HG02885 (cell line): ENCODE data around the gene FAM118A.
"Not testable (repeated sequence)": the region's sequence is repeated elsewhere in the genome, so short reads cannot be mapped to it uniquely, and the experiment has no call there.

Experiments used
- ATAC-seq: cut with Tn5 transposase; IDR thresholded peaks from one replicate; pipeline ENCODE4 v1.9.1; 2021; ENCODE audit warnings: mild to moderate bottlenecking; ENCODE audit not compliant: unreplicated experiment, poor library complexity

FAM118A gene

DNA sequence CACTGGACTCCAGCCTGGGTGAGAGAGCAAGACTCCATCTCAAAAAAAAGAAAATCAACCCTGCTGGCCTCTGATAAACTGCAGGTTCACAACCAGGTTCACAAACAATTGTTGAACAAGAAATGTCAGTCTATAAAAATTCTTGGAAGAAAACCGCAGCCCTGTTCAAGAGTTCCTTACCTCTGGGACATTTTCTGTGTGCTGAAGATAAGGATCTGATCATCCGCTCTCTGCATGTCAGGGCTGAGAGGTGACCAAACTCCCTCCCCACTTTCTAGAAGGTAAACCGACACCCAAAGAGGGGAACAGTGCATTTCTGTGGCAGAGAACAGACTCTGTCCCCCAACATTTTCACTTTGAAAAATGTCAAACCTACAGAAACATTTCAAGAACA lies 29.1 kb upstream of the FAM118A start:
- no peak for ATAC-seq

- ATAC-seq = no peak
Measured at GRCh38 chr22:45281010-45281409, 28.7 kb upstream of the FAM118A start.

- ATAC-seq = no peak
Measured at GRCh38 chr22:45284705-45285262, 24.9 kb upstream of the FAM118A start, which contains the start of gene UPK3A. Gene UPK3A, plus strand, starts transcription at chr22:45284949. Its CDS starts 65 bp downstream, at chr22:45285014.

- ATAC-seq = no peak
Measured at GRCh38 chr22:45285263-45286058, 24.3 kb upstream of the FAM118A start.

DNA sequence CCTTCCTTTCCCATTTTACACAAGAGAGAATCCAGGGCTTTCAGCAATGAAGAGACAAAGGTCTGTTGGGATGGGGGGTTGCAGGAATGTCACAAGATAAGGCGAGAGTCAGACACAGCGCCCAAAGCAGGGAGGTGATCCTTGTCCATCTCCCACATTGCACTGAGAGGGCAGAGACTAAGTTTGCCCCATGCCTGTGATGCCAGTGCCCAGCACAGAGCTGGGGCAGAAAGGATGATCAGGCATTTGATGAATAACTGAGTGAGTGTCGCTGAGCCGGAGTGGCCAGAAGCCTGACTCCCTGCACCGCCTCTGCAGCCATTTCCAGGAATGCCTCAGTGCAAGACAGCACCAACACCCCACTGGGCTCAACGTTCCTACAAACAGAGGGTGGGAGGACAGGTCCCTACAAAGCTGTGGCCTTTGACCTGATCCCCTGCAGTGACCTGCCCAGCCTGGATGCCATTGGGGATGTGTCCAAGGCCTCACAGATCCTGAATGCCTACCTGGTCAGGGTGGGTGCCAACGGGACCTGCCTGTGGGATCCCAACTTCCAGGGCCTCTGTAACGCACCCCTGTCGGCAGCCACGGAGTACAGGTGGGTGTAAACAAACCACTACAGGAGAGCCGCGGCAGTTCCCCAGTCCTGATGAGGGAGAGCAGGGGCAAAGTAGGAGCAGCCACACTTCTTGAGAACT lies 22.7 kb upstream of the FAM118A start:
- ATAC-seq = no peak

DNA sequence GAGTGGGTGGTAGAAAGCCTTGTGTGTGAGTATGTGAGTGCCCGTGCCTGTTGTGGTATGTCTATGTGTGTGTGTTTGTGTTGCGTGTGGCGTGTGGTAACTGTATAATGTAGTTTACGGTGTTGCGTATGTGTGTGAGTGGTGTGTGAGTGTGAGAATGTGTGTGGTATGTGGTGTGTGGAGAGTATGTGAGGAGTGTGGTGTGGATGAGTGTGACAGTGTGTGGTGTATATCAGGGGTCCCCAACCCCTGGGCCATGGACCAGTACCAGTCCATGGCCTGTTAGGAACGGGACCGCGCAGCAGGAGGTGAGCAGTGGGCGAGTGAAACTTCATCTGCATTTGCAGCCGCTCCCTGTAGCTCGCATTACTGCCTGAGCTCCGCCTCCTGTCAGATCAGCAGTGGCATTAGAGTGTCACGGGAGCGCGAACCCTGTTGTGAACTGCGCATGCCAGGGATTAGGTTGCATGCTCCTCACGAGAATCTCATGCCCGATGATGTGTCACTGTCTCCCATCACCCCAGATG lies 19.3 kb upstream of the FAM118A start:
- ATAC-seq = no peak

DNA sequence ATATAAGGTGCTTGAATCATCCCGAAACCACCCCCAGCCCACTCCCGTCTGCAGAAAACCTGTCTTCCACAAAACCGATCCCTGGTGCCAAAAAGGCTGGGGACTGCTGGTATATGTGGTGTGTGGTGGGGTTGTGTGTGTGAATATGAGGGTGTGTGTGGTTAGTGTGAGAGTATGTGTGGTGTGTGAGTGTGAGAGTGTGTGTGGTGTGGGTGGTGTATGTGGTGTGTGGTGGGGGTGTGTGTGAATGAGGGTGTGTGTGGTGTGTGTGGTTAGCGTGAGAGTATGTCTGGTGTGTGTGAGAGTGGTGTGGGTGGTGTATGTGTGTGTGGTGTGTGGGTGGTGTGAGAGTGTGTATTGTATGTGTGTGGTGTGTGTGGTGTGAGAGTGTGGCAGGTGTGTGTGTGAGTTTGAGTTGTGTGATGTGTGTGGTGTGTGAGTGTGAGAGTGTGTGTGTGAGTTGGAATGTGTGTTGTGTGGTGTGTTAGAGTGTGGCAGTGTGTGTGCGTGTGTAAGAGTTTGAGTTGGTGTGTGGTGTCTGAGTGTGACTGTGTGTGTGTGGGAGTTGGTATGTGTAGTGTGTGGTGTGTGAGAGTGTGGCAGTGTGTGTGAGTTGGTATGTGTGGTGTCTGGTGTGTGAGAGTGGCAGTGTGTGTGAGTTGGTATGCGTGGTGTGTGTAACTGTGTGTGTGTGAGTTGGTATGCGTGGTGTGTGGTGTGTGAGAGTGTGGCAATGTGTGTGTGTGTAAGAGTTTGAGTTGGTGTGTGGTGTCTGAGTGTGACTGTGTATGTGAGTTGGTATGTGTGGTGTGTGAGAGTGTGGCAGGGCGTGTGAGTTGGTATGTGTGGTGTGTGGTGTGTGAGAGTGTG lies 18.4 kb upstream of the FAM118A start:
- no peak for ATAC-seq

- ATAC-seq = no peak
Measured at GRCh38 chr22:45291931-45292290, 17.8 kb upstream of the FAM118A start.

GRCh38 chr22:45292731-45293442 lies 16.8 kb upstream of the FAM118A start:
- no peak for ATAC-seq

- no peak for ATAC-seq
Measured at GRCh38 chr22:45294030-45294429, 15.7 kb upstream of the FAM118A start.

DNA sequence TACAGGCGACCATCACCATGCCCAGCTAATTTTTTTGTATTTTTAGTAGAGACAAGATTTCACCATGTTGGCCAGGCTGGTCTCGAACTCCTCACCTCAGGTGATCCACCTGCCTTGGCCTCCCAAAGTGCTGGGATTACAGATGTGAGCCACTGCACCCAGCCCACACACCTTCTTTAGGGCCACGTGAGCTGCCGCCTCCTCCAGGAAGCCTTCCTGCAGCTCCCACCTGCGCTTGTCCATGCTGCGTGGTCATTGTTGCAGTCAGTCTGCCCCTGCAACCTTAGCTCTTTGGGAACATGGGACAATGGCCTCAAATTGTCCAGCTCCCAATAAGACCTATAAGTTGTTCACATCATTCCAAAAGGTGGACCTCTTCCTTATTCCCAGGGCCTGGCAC lies 14.7 kb upstream of the FAM118A start:
- not testable (repeated sequence) for ATAC-seq

GRCh38 chr22:45295492-45295891 lies 14.2 kb upstream of the FAM118A start:
- ATAC-seq = no peak

GRCh38 chr22:45296628-45297297 lies 13.0 kb upstream of the FAM118A start:
- ATAC-seq = no peak

GRCh38 chr22:45298934-45299505 lies 10.7 kb upstream of the FAM118A start:
- ATAC-seq = no peak

GRCh38 chr22:45302751-45303150 lies 7.0 kb upstream of the FAM118A start:
- ATAC-seq = no peak

- ATAC-seq = no peak
Measured at GRCh38 chr22:45303181-45303580, 6.6 kb upstream of the FAM118A start.

DNA sequence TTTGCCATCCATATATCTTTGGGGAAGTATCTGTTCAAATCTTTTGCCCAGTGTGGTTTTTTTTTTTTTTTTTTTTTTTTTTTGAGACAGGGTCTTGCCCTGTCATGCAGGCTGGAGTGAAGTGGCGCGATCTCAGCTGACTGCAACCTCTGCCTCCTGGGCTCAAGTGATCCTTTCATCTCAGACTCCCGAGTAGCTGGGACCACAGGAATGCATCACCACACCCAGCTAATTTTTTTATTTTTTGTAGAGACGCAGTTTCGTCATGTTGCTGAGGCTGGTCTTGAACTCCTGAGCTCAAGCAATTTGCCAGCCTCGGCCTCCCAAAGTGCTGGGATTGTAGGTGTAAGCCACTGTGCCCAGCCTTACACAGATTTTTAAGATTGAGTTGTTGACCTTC lies 4.8 kb upstream of the FAM118A start:
- ATAC-seq = no peak

- ATAC-seq = no peak
Measured at GRCh38 chr22:45305456-45306075, 4.2 kb upstream of the FAM118A start.
